HepG2 (cell line): ENCODE results near the gene DCLK1.

Source experiments
- SMC3 ChIP-seq: IDR thresholded peaks from 2 replicates; pipeline ENCODE4 v1.6.1; 2011; ENCODE audit warnings: low read length, improper control_type of control experiment
- TF ChIP-seq, protein P1 (sequence below): sonication (generic); formaldehyde crosslinking; IDR thresholded peaks from 2 replicates; pipeline ENCODE4 v1.5.0; 2020; ENCODE audit warnings: mild to moderate bottlenecking, missing genetic modification reagents, moderate library complexity
- TF ChIP-seq, protein P2 (sequence below): sonication (generic); formaldehyde crosslinking; IDR thresholded peaks from 2 replicates; pipeline ENCODE4 v1.8.1; 2022; ENCODE audit warnings: mild to moderate bottlenecking, missing genetic modification reagents
- TF ChIP-seq, protein P3 (sequence below), 2 experiments: IDR thresholded peaks; 2 replicates each; pipeline ENCODE4 v1.6.1; 2011 to 2012; ENCODE audit warnings: low read length in 2 of 2, borderline replicate concordance in 1 of 2, low read depth in 1 of 2, mild to moderate bottlenecking in 1 of 2, moderate library complexity in 1 of 2
- TF ChIP-seq, protein P4 (sequence below): sonication (generic); formaldehyde crosslinking; IDR thresholded peaks from 2 replicates; pipeline ENCODE4 v1.4.0; 2020; ENCODE audit warnings: missing genetic modification reagents

DNA sequence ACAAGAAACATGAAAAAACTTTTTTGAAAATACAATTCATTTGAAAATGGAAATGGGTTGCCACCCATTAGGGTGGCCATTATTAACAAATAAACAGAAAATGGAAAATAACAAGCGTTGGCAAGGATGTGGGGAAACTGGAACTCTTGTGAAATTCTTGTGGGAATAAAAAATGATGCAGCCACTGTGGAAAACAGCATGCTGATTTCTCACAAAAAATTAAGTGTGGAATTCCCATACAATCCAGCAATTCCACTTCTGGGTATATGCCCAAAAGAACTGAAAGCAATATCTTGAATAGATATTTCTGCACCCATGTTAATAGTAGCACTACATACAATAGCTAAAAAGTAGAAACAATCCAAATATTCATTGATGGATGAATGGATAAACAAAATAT, 165.2 kb downstream of the DCLK1 start:
- TF ChIP-seq SMC3: no peak
- TF ChIP-seq, protein P1, sequence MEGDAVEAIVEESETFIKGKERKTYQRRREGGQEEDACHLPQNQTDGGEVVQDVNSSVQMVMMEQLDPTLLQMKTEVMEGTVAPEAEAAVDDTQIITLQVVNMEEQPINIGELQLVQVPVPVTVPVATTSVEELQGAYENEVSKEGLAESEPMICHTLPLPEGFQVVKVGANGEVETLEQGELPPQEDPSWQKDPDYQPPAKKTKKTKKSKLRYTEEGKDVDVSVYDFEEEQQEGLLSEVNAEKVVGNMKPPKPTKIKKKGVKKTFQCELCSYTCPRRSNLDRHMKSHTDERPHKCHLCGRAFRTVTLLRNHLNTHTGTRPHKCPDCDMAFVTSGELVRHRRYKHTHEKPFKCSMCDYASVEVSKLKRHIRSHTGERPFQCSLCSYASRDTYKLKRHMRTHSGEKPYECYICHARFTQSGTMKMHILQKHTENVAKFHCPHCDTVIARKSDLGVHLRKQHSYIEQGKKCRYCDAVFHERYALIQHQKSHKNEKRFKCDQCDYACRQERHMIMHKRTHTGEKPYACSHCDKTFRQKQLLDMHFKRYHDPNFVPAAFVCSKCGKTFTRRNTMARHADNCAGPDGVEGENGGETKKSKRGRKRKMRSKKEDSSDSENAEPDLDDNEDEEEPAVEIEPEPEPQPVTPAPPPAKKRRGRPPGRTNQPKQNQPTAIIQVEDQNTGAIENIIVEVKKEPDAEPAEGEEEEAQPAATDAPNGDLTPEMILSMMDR (CRISPR knock-in tag): no peak
- TF ChIP-seq, protein P2, sequence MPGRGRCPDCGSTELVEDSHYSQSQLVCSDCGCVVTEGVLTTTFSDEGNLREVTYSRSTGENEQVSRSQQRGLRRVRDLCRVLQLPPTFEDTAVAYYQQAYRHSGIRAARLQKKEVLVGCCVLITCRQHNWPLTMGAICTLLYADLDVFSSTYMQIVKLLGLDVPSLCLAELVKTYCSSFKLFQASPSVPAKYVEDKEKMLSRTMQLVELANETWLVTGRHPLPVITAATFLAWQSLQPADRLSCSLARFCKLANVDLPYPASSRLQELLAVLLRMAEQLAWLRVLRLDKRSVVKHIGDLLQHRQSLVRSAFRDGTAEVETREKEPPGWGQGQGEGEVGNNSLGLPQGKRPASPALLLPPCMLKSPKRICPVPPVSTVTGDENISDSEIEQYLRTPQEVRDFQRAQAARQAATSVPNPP: no peak
- TF ChIP-seq, protein P3, sequence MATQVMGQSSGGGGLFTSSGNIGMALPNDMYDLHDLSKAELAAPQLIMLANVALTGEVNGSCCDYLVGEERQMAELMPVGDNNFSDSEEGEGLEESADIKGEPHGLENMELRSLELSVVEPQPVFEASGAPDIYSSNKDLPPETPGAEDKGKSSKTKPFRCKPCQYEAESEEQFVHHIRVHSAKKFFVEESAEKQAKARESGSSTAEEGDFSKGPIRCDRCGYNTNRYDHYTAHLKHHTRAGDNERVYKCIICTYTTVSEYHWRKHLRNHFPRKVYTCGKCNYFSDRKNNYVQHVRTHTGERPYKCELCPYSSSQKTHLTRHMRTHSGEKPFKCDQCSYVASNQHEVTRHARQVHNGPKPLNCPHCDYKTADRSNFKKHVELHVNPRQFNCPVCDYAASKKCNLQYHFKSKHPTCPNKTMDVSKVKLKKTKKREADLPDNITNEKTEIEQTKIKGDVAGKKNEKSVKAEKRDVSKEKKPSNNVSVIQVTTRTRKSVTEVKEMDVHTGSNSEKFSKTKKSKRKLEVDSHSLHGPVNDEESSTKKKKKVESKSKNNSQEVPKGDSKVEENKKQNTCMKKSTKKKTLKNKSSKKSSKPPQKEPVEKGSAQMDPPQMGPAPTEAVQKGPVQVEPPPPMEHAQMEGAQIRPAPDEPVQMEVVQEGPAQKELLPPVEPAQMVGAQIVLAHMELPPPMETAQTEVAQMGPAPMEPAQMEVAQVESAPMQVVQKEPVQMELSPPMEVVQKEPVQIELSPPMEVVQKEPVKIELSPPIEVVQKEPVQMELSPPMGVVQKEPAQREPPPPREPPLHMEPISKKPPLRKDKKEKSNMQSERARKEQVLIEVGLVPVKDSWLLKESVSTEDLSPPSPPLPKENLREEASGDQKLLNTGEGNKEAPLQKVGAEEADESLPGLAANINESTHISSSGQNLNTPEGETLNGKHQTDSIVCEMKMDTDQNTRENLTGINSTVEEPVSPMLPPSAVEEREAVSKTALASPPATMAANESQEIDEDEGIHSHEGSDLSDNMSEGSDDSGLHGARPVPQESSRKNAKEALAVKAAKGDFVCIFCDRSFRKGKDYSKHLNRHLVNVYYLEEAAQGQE (IDR thresholded peaks at IDR 0.05; ENCODE audit: borderline replicate concordance in 1 of 2, low read depth in 1 of 2, low read length in 2 of 2): no peak
- TF ChIP-seq, protein P4, sequence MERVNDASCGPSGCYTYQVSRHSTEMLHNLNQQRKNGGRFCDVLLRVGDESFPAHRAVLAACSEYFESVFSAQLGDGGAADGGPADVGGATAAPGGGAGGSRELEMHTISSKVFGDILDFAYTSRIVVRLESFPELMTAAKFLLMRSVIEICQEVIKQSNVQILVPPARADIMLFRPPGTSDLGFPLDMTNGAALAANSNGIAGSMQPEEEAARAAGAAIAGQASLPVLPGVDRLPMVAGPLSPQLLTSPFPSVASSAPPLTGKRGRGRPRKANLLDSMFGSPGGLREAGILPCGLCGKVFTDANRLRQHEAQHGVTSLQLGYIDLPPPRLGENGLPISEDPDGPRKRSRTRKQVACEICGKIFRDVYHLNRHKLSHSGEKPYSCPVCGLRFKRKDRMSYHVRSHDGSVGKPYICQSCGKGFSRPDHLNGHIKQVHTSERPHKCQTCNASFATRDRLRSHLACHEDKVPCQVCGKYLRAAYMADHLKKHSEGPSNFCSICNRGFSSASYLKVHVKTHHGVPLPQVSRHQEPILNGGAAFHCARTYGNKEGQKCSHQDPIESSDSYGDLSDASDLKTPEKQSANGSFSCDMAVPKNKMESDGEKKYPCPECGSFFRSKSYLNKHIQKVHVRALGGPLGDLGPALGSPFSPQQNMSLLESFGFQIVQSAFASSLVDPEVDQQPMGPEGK (CRISPR knock-in tag): no peak
